ENCODE measurements around the gene SLC16A3. TPM values are rescaled to one million over a fixed set of nuclear protein-coding genes. Genes with fewer than 3 reads are reported as not detected.
A peak's percentile ranks its signal among the peaks of the same experiment; 100 is the strongest.

Gene SLC16A3
- total and polyA plus RNA-seq, 9 of the 15 experiments (the other 6 are each of a cell fraction or from before 2014, with no cell fraction given): 0.11 to 5.4 (median 1.2) TPM; not detected in 2

DNA sequence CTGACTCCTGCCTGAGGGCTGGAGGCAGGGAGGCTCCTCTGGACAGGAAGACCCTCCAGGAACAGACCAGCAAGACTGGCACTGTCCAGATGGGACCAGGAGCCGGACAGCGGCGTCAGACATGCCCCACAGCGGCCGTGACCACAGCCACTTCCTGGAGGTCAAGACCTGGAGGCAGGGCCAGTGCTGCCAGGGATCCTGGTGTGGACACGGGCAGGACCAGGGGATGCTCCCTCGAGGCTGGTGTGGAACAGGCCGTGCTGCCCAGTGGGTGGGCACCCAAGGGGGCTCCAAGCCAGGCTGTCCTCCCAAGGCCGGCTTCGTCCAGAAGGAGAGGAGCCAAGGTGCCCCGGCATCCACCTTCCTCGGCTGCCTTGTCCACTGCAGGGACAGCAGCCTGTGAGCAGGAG lies 11.7 kb upstream of the SLC16A3 start:
- H3K27me3 ChIP-seq (ENCODE audit: control insufficient read depth in 2 of 2, insufficient read depth in 2 of 2, low read length in 2 of 2): no peaks in the 10 kb centered on the region
- 74% methylated on average over 12 of the region's 12 CpGs for WGBS (ENCODE audit: insufficient coverage, low coverage, missing lambda C conversion rate)
- CTCF ChIA-PET (ENCODE audit: low intra/inter-chr PET ratio): no interaction called here
- DNase-seq (ENCODE audit: extremely low read depth in 1 of 4, low spot score in 3 of 4) (no peak), FAIRE-seq (peak; percentile 35), ATAC-seq (no peak)
- intact Hi-C loops (cut with micrococcal nuclease) (no loop called here), in situ Hi-C loops (cut with MboI) (no loop called here)
- H4K20me1 ChIP-seq (replicated peaks; ENCODE audit: control insufficient read depth, insufficient read depth, low read length): no peaks in the 10 kb centered on the region
- peak overlapping the region; percentile 90 for H2AFZ ChIP-seq (ENCODE audit: low read depth, low read length)
- BruUV-seq (replicated peaks): no TSS peak
- H3K27ac ChIP-seq (ENCODE audit: extremely low read depth, low read depth, low read length): peak overlapping the region; percentile 98
- no peak overlapping the region for H3K4me3 ChIP-seq
- no peaks in the 10 kb centered on the region for H3K36me3 ChIP-seq (ENCODE audit: control insufficient read depth, insufficient read depth, low read length)
- peaks cover 14% of the 10 kb centered on the region; the same call in 2 of the 3 replicates for H3K79me2 ChIP-seq (ENCODE audit: control insufficient read depth, insufficient read depth, low read length)
- peak overlapping the region; percentile 78 to 92 for H3K9ac ChIP-seq (ENCODE audit: insufficient read depth in 1 of 2, low read depth in 2 of 2, low read length in 2 of 2)
- H3K9me1 ChIP-seq (ENCODE audit: control insufficient read depth, insufficient read depth, low read length): no peaks in the 10 kb centered on the region
- H3K9me3 ChIP-seq (replicated peaks; ENCODE audit: control insufficient read depth, insufficient read depth, low read depth, low read length): no peaks in the 10 kb centered on the region
- POLR2A ChIA-PET: no interaction called here
- H3K4me2 ChIP-seq (ENCODE audit: insufficient read depth, low read length): peak overlapping the region; percentile 30; the same call in 1 of the 2 replicates
- H3K4me1 ChIP-seq (replicated peaks in 1 of 2; ENCODE audit: control insufficient read depth in 2 of 2, insufficient read depth in 2 of 2, low read length in 2 of 2): peaks cover 43 to 77% of the 10 kb centered on the region in 2 experiments
- peak; percentile 88 for TF ChIP-seq CBFB (CRISPR knock-in tag; IDR thresholded peaks at IDR 0.05)
- TF ChIP-seq C11orf30 (IDR thresholded peaks at IDR 0.05; ENCODE audit: low read depth): no peak
- 0 out of 2 replicates have a peak, but pooled peaks have one; percentile 49 for TF ChIP-seq RBM14 (IDR thresholded peaks at IDR 0.05; ENCODE audit: borderline replicate concordance, insufficient read depth, low read depth, low read length)
- TF ChIP-seq MYC (IDR thresholded peaks at IDR 0.05; ENCODE audit: low read depth, low read length): 0 out of 2 replicates have a peak, but pooled peaks have one; percentile 5
- TF ChIP-seq MYC (CRISPR knock-in tag; IDR thresholded peaks at IDR 0.05; ENCODE audit: borderline replicate concordance, low read depth): no peak
- TF ChIP-seq, protein P1, sequence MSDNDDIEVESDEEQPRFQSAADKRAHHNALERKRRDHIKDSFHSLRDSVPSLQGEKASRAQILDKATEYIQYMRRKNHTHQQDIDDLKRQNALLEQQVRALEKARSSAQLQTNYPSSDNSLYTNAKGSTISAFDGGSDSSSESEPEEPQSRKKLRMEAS (CRISPR knock-in tag; IDR thresholded peaks at IDR 0.05): 0 out of 2 replicates have a peak, but pooled peaks have one; percentile 23
- TF ChIP-seq SMAD4 (CRISPR knock-in tag; conservative IDR thresholded peaks at IDR 0.05): peak; percentile 73; the same call in 1 of the 2 replicates
- peak; percentile 16; the same call in 1 of the 2 replicates for TF ChIP-seq ZKSCAN8 (CRISPR knock-in tag; IDR thresholded peaks at IDR 0.05)
- 0 out of 2 replicates have a peak, but pooled peaks have one; percentile 54 for TF ChIP-seq ERF (CRISPR knock-in tag; IDR thresholded peaks at IDR 0.05)
- no peak for TF ChIP-seq E2F8 (IDR thresholded peaks at IDR 0.05; ENCODE audit: low read depth, partially characterized antibody)
- peak in 1 of 3 experiments; percentile 32; a peak in 1 of 6 replicates for TF ChIP-seq ZBTB11 (CRISPR knock-in tag; IDR thresholded peaks at IDR 0.05)
- TF ChIP-seq ID3 (CRISPR knock-in tag; IDR thresholded peaks at IDR 0.05): no peak
- peak; percentile 78 for TF ChIP-seq ID3 (tag; IDR thresholded peaks at IDR 0.05)
- 0 out of 2 replicates have a peak, but pooled peaks have one; percentile 47 for TF ChIP-seq ZNF586 (CRISPR knock-in tag; conservative IDR thresholded peaks at IDR 0.05)
- no peak for TF ChIP-seq EWSR1 (IDR thresholded peaks at IDR 0.05; ENCODE audit: borderline replicate concordance, low read depth, partially characterized antibody)
